H1 (cell line): ENCODE measurements around the gene DLG1. TPM values are rescaled to one million over a fixed set of nuclear protein-coding genes. Genes with fewer than 3 reads are reported as not detected.

Experiments
- CTCF ChIA-PET: fragments of 300-600 bp; sonication (Branson Sonifier 250); formaldehyde crosslinking; loops from one replicate; lab custom pipeline; 2021; ENCODE audit not compliant: partially characterized antibody; lab: Charles Lee
- POLR2A ChIA-PET: fragments of 300-600 bp; sonication (Branson Sonifier 250); formaldehyde crosslinking; loops from one replicate; lab custom pipeline; 2021; ENCODE audit warnings: inconsistent platforms; ENCODE audit not compliant: partially characterized antibody; lab: Charles Lee
- DNase-seq, 2 experiments: peaks; one replicate each; pipeline versions ENCODE4 v3.0.0 to v3.0.0-alpha.2; 2010 to 2022; ENCODE audit warnings: low spot score in 2 of 2, low read depth in 1 of 2, mixed read lengths in 1 of 2
- FAIRE-seq: peaks from 2 replicates; lab custom pipeline; 2011; peaks lifted over from hg19 to GRCh38; lab: Jason Lieb, UNC
- H2AFZ ChIP-seq: 2 replicates; pipeline ENCODE4 v1.8.1; 2012; ENCODE audit warnings: low read length, inconsistent platforms
- H2AK5ac ChIP-seq: 2 replicates; pipeline ENCODE4 v1.6.1; 2013; ENCODE audit warnings: low read depth, low read length
- H2BK120ac ChIP-seq: replicated peaks from 2 replicates; pipeline ENCODE3; 2013; ENCODE audit warnings: low read depth, low read length, inconsistent platforms
- H2BK12ac ChIP-seq: 2 replicates; pipeline ENCODE4 v1.6.1; 2013; ENCODE audit warnings: low read depth, low read length
- H2BK15ac ChIP-seq: 2 replicates; pipeline ENCODE4 v1.6.1; 2013; ENCODE audit warnings: low read length
- H2BK20ac ChIP-seq: 2 replicates; pipeline ENCODE4 v1.6.1; 2013; ENCODE audit warnings: low read length
- H2BK5ac ChIP-seq: 2 replicates; pipeline ENCODE4 v1.6.1; 2013; ENCODE audit warnings: low read depth, low read length
- H3K14ac ChIP-seq: 2 replicates; pipeline ENCODE4 v1.6.1; 2013; ENCODE audit warnings: inconsistent platforms; ENCODE audit not compliant: insufficient read length
- H3K18ac ChIP-seq: 2 replicates; pipeline ENCODE4 v1.6.1; 2013; ENCODE audit warnings: low read length; ENCODE audit errors: extremely low read depth
- H3K23ac ChIP-seq: 2 replicates; pipeline ENCODE4 v1.6.1; 2013; ENCODE audit warnings: inconsistent platforms; ENCODE audit not compliant: insufficient read length
- H3K23me2 ChIP-seq: 2 replicates; pipeline ENCODE4 v1.6.1; 2013; ENCODE audit warnings: low read depth, low read length
- H3K27ac ChIP-seq: 2 replicates; pipeline ENCODE4 v1.6.1; 2011; ENCODE audit warnings: low read depth, low read length, inconsistent platforms
- H3K27me3 ChIP-seq, 4 experiments: replicated peaks in 1 of 4; 1 replicate in 1 of 4; 2 replicates in 3 of 4; pipeline versions ENCODE4 v1.6.1 to v1.8.1; 2011 to 2013; ENCODE audit warnings: low read length in 3 of 4, mild to moderate bottlenecking in 3 of 4, inconsistent platforms in 2 of 4, mixed read lengths in 2 of 4, moderate library complexity in 1 of 4; ENCODE audit not compliant: control insufficient read depth in 3 of 4, insufficient read depth in 3 of 4; ENCODE audit errors: extremely low read depth in 1 of 4
- H3K36me3 ChIP-seq, 4 experiments: 2 replicates each; pipeline versions ENCODE4 v1.6.1 to v1.8.1; 2011 to 2013; ENCODE audit warnings: mild to moderate bottlenecking in 4 of 4, low read length in 3 of 4, moderate library complexity in 2 of 4, control low read depth in 1 of 4, inconsistent platforms in 1 of 4; ENCODE audit not compliant: insufficient read depth in 4 of 4, control insufficient read depth in 2 of 4
- H3K4ac ChIP-seq: replicated peaks from 2 replicates; pipeline ENCODE3; 2013; ENCODE audit warnings: low read length, low read depth, mixed read lengths, inconsistent platforms; ENCODE audit not compliant: insufficient read length
- H3K4me1 ChIP-seq, 4 experiments: replicated peaks in 1 of 4; 1 replicate in 1 of 4; 2 replicates in 3 of 4; pipeline versions ENCODE4 v1.6.1 to v1.8.1; 2011 to 2013; ENCODE audit warnings: low read length in 3 of 4, inconsistent platforms in 2 of 4, mixed read lengths in 1 of 4; ENCODE audit not compliant: insufficient read depth in 4 of 4, control insufficient read depth in 3 of 4
- H3K4me2 ChIP-seq, 2 experiments: 2 replicates each; pipeline versions ENCODE4 v1.6.1 to v1.8.1; 2011 to 2013; ENCODE audit warnings: low read depth in 2 of 2, low read length in 2 of 2, control low read depth in 1 of 2, inconsistent platforms in 1 of 2, mild to moderate bottlenecking in 1 of 2; ENCODE audit not compliant: insufficient read depth in 1 of 2
- H3K4me3 ChIP-seq, 4 experiments: fragments of 200-600, 300-600 bp in 1 of 4; sonication (generic), shearing (Covaris generic), sonication (Bioruptor Twin) in 1 of 4; 2 replicates each; pipeline versions ENCODE4 v1.5.1 to v1.8.1; 2011 to 2016; ENCODE audit warnings: low read length in 4 of 4, low read depth in 3 of 4, control low read depth in 2 of 4, inconsistent platforms in 2 of 4, mild to moderate bottlenecking in 2 of 4, mixed read lengths in 1 of 4, moderate library complexity in 1 of 4; ENCODE audit not compliant: insufficient read depth in 2 of 4; ENCODE audit errors: extremely low read depth in 1 of 4
- H3K56ac ChIP-seq: replicated peaks from 2 replicates; pipeline ENCODE3; 2013; ENCODE audit warnings: low read depth, mild to moderate bottlenecking, mixed read lengths, low read length, inconsistent platforms; ENCODE audit not compliant: insufficient read length
- H3K79me1 ChIP-seq: 2 replicates; pipeline ENCODE4 v1.6.1; 2013; ENCODE audit warnings: low read depth, low read length, control low read depth
- H3K79me2 ChIP-seq, 2 experiments: 2 replicates each; pipeline versions ENCODE4 v1.6.1 to v1.8.1; 2012 to 2013; ENCODE audit warnings: low read length in 2 of 2, mild to moderate bottlenecking in 2 of 2, inconsistent platforms in 1 of 2; ENCODE audit not compliant: insufficient read depth in 2 of 2, control insufficient read depth in 1 of 2
- H3K9ac ChIP-seq, 4 experiments: replicated peaks in 1 of 4; 1 replicate in 1 of 4; 2 replicates in 3 of 4; pipeline versions ENCODE4 v1.6.1 to v1.8.1; 2011 to 2013; ENCODE audit warnings: low read depth in 3 of 4, low read length in 3 of 4, control low read depth in 2 of 4, mild to moderate bottlenecking in 2 of 4, moderate library complexity in 2 of 4, inconsistent platforms in 1 of 4; ENCODE audit errors: extremely low read depth in 1 of 4
- H3K9me3 ChIP-seq, 2 experiments: 2 replicates each; pipeline versions ENCODE4 v1.6.1 to v1.8.1; 2012 to 2013; ENCODE audit warnings: mild to moderate bottlenecking in 2 of 2, moderate library complexity in 2 of 2, control low read depth in 1 of 2, inconsistent platforms in 1 of 2, low read depth in 1 of 2, low read length in 1 of 2, mixed read lengths in 1 of 2; ENCODE audit not compliant: insufficient read depth in 2 of 2
- H4K20me1 ChIP-seq, 2 experiments: replicated peaks in 1 of 2; 2 replicates each; pipeline versions ENCODE3 to v1.8.1; 2011 to 2013; ENCODE audit warnings: inconsistent platforms in 2 of 2, low read length in 2 of 2, mild to moderate bottlenecking in 1 of 2; ENCODE audit not compliant: insufficient read depth in 2 of 2, control insufficient read depth in 1 of 2
- H4K5ac ChIP-seq: 2 replicates; pipeline ENCODE4 v1.6.1; 2013; ENCODE audit warnings: low read length, low read depth, mixed read lengths, inconsistent platforms; ENCODE audit not compliant: insufficient read length
- H4K8ac ChIP-seq: 2 replicates; pipeline ENCODE4 v1.8.0; 2013; ENCODE audit warnings: mild to moderate bottlenecking, moderate library complexity, low read length, inconsistent platforms; ENCODE audit not compliant: insufficient read depth; ENCODE audit errors: extremely low read depth
- H4K91ac ChIP-seq: replicated peaks from 2 replicates; pipeline ENCODE3; 2013; ENCODE audit warnings: low read length, mixed read lengths, inconsistent platforms; ENCODE audit not compliant: insufficient read length
- CTBP2 ChIP-seq: IDR thresholded peaks from 2 replicates; pipeline ENCODE4 v1.7.0; 2011; ENCODE audit warnings: borderline replicate concordance, mild to moderate bottlenecking, moderate library complexity, mixed read lengths, low read length; ENCODE audit not compliant: insufficient read depth, insufficient read length
- SUZ12 ChIP-seq: fragments of 200-600 bp; sonication (generic); IDR thresholded peaks from 2 replicates; pipeline ENCODE4 v1.6.1; 2012; ENCODE audit warnings: mild to moderate bottlenecking, inconsistent platforms, low read length, moderate library complexity, mixed read lengths
- WGBS, 2 experiments: shearing (Covaris generic) in 1 of 2; methylation state at CpG; one replicate each; pipeline versions ENCODE4 v1.1.6 to v1.1.7; 2013 to 2015; ENCODE audit warnings: low lambda C conversion rate in 2 of 2, mixed read lengths in 2 of 2, inconsistent platforms in 1 of 2, low coverage in 1 of 2, missing lambda C conversion rate in 1 of 2; ENCODE audit not compliant: insufficient replicate concordance in 2 of 2, insufficient coverage in 1 of 2, insufficient read length in 1 of 2; ENCODE audit errors: extremely low coverage in 1 of 2, missing lambda C conversion rate in 1 of 2; 5-methylcytosine and 5-hydroxymethylcytosine counted together
- polyA plus RNA-seq, 7 experiments: library from polyadenylated mRNA; depleted of rRNA in 3 of 7; stranded (reverse) in 5 of 7; unstranded in 2 of 7; fragments of >200 nt in 5 of 7; fragments of 200-250 nt in 2 of 7; gene quantifications; 1 replicate in 5 of 7; 2 replicates in 1 of 7; 4 replicates in 1 of 7; pipeline versions ENCODE4 v1.2.1 to v1.2.3, GENCODE V29; 2011 to 2013; ENCODE audit warnings: missing spikeins in 2 of 7, mixed read lengths in 2 of 7
- total RNA-seq: library from RNA; stranded (reverse); fragmentation: NEBNext Ultra II Directional; extraction: Animal tissue kit (Norgen Biotek cat#: 25700); gene quantifications from 2 replicates; pipeline ENCODE4 v1.2.1, GENCODE V29; 2021

DLG1 gene
- total and polyA plus RNA-seq, 2 of the 8 experiments (the other 6 are each of a cell fraction or from before 2014, with no cell fraction given) = 13.4 to 78.8 TPM

DNA sequence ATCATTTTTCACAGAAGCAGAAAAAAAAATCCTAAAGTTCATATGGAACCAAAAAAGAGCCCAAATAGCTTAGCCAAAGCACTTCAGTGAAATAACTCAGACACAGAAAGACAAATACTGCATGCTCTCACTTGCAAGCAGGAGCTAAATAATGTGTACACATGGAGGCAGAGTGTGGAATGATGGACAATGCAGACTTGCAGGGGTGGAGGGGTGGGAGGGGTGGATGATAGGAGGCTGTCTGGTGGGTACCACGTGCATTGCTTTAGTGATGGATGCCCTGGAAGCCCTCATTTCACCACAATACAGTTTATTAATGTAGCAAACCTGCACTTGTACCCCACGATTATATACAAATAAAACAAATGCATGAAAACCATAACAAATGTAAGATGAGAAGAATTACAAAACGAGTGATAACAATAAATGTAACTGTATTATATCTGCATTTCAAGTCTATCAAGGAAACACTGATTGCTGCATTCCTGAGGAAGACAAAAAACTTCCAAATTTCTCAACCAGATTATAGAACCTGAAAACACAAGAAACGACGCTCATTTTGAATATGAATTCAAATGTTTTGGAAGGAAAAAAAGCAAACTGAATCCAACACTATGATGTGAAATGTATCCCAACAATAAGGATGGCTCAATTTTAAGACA, 96.5 kb downstream of the DLG1 start:
- Histone ChIP-seq H2BK5ac (no peak overlapping the region), H3K79me1 (no peaks in the 10 kb centered on the region), H3K14ac (no peak overlapping the region), H2BK20ac (no peak overlapping the region), H3K4me2 (no peak overlapping the region), H3K4me3 (no peak overlapping the region), H4K8ac (no peak overlapping the region), H3K79me2 (peaks cover 0 to 88% of the 10 kb centered on the region in 2 experiments; a peak in 3 of 4 replicates), H3K36me3 (no peaks in the 10 kb centered on the region), H2BK120ac (no peak overlapping the region), H3K27ac (no peak overlapping the region), H3K9ac (no peak overlapping the region), H2BK15ac (no peak overlapping the region), H4K5ac (no peak overlapping the region), H4K20me1 (peaks cover 9 to 10% of the 10 kb centered on the region in 2 experiments), H2AFZ (no peak overlapping the region), H2BK12ac (no peak overlapping the region), H3K9me3 (no peaks in the 10 kb centered on the region), H3K18ac (no peak overlapping the region), H3K4me1 (peaks cover 0 to 21% (median 12%) of the 10 kb centered on the region in 4 experiments; a peak in 5 of 7 replicates), H4K91ac (no peak overlapping the region), H3K27me3 (no peaks in the 10 kb centered on the region), H3K4ac (no peak overlapping the region), H3K23me2 (no peaks in the 10 kb centered on the region), H2AK5ac (no peak overlapping the region), H3K56ac (no peak overlapping the region), H3K23ac (no peak overlapping the region)
- POLR2A ChIA-PET = no interaction called here
- DNase-seq = no peak
- TF ChIP-seq CTBP2 (no peak), SUZ12 (no peak)
- 80% methylated on average over 5 of the region's 5 CpGs; no CpG with 5 or more reads in 1 of the 2 experiments for WGBS, 2 experiments
- no peak for FAIRE-seq
- CTCF ChIA-PET = no interaction called here
